GM23248 (cell line): ENCODE data around the gene PXMP2.

Experiments used
- EZH2 ChIP-seq: fragments of 200-600 bp; sonication (generic); IDR thresholded peaks from 2 replicates; pipeline ENCODE4 v1.6.1; 2018; ENCODE audit warnings: antibody characterized with exemption, mild to moderate bottlenecking; ENCODE audit not compliant: insufficient read depth, poor library complexity, severe bottlenecking
- EZH2phosphoT487 ChIP-seq: fragments of 200-600 bp; sonication (generic); IDR thresholded peaks from 2 replicates; pipeline ENCODE4 v1.6.1; 2018; ENCODE audit warnings: antibody characterized with exemption, moderate library complexity, mild to moderate bottlenecking, low read depth; ENCODE audit not compliant: insufficient read depth

DNA sequence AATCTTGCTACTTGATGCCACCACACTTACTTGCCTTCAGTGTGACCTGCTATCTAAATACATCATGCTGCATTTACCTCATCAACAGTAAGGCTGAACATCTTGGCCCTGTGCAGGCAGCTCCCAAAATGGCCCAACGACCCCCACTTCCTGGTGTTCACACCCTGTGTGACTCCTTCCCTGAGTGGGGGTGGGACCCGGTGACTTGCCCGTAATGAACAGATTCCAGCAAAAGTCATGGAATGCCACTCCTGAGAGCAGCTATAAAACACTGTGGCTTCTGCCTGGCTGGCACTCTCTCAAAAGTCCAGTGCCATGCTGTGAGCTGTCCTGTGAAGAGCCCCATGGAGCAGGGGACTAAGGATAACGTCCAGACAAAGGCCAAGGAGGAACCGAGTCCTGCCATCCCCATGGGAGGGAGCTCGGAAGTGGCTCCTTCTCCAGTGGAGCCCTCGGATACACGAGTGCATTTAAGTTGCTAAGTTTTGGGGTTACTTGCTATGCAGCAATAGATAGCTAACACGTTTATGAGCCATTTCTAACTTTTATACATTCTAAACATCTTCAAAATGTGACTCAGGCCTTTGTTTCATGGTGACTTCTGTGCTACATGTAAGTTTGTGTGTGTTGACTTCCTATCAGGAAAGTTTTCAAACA is 35.8 kb upstream of the PXMP2 start:
- TF ChIP-seq EZH2 = no peak
- TF ChIP-seq EZH2phosphoT487 = no peak
